IMR-90 (cell line): ENCODE data around the gene LUZP1. TPM values are rescaled to one million over a fixed set of nuclear protein-coding genes. Genes with fewer than 3 reads are reported as not detected.

Experiments
- ATAC-seq: fragments of 200-7000 bp; cut with Tn5 transposase; 2 replicates; pipeline ENCODE4 v1.9.1; 2020; ENCODE audit warnings: low read depth, mild to moderate bottlenecking, moderate library complexity
- BruUV-seq: library from RNA; stranded (reverse); fragments of 400-500 nt; replicated peaks from 2 replicates; lab custom pipeline; 2021; lab: Mats Ljungman, UMichigan
- CTCF ChIA-PET: fragments of 300-600 bp; formaldehyde crosslinking; extraction: SDS; loops from one replicate; lab custom pipeline; 2021; ENCODE audit warnings: antibody characterized with exemption; lab: Yijun Ruan, JAX
- POLR2A ChIA-PET: fragments of 300-600 bp; sonication (Branson Sonifier 250); formaldehyde crosslinking; loops from one replicate; lab custom pipeline; 2022; ENCODE audit warnings: antibody characterized with exemption; ENCODE audit not compliant: unreplicated experiment; lab: Charles Lee
- DNase-seq: peaks from one replicate; pipeline ENCODE4 v3.0.0; 2013
- H2AFZ ChIP-seq: replicated peaks from 2 replicates; pipeline ENCODE3; 2013; ENCODE audit warnings: low read length, mild to moderate bottlenecking; ENCODE audit not compliant: poor library complexity
- H2AK5ac ChIP-seq: 2 replicates; pipeline ENCODE4 v1.6.1; 2013; ENCODE audit warnings: low read depth, low read length, inconsistent platforms
- H2AK9ac ChIP-seq: replicated peaks from 2 replicates; pipeline ENCODE3; 2013; ENCODE audit warnings: mild to moderate bottlenecking, low read depth, low read length, moderate library complexity; ENCODE audit not compliant: poor library complexity
- H2BK120ac ChIP-seq: 2 replicates; pipeline ENCODE4 v1.6.1; 2013; ENCODE audit warnings: low read depth, low read length, inconsistent platforms
- H2BK15ac ChIP-seq: 3 replicates; pipeline ENCODE4 v1.6.1; 2013; ENCODE audit warnings: low read depth, low read length, inconsistent platforms
- H2BK20ac ChIP-seq: 2 replicates; pipeline ENCODE4 v1.6.1; 2013; ENCODE audit warnings: low read depth, mild to moderate bottlenecking, inconsistent platforms, low read length, moderate library complexity
- H2BK5ac ChIP-seq: 2 replicates; pipeline ENCODE4 v1.6.1; 2013; ENCODE audit warnings: mild to moderate bottlenecking, low read depth, low read length, inconsistent platforms; ENCODE audit not compliant: poor library complexity, severe bottlenecking
- H3K14ac ChIP-seq: replicated peaks from 2 replicates; pipeline ENCODE4 v1.6.1; 2013; ENCODE audit warnings: low read depth, low read length, inconsistent platforms
- H3K18ac ChIP-seq: 2 replicates; pipeline ENCODE4 v1.6.1; 2013; ENCODE audit warnings: low read depth, low read length, control low read depth
- H3K23ac ChIP-seq: 2 replicates; pipeline ENCODE4 v1.6.1; 2013; ENCODE audit warnings: low read depth, low read length, inconsistent platforms
- H3K27ac ChIP-seq: 2 replicates; pipeline ENCODE4 v1.5.1; 2013; ENCODE audit warnings: mild to moderate bottlenecking, control low read depth, low read length; ENCODE audit not compliant: insufficient read depth
- H3K27me3 ChIP-seq: 2 replicates; pipeline ENCODE4 v1.6.1; 2013; ENCODE audit warnings: low read length; ENCODE audit not compliant: control insufficient read depth, insufficient read depth
- H3K36me3 ChIP-seq: 2 replicates; pipeline ENCODE4 v1.6.1; 2013; ENCODE audit warnings: low read length, mixed read lengths; ENCODE audit not compliant: control insufficient read depth, insufficient read depth
- H3K4ac ChIP-seq: 2 replicates; pipeline ENCODE4 v1.6.1; 2013; ENCODE audit warnings: low read depth, low read length, inconsistent platforms
- H3K4me1 ChIP-seq: 2 replicates; pipeline ENCODE4 v1.6.1; 2013; ENCODE audit warnings: low read length, mixed read lengths; ENCODE audit not compliant: control insufficient read depth, insufficient read depth
- H3K4me2 ChIP-seq: 2 replicates; pipeline ENCODE4 v1.6.1; 2013; ENCODE audit warnings: low read depth, mild to moderate bottlenecking, control low read depth, low read length, moderate library complexity
- H3K4me3 ChIP-seq: 2 replicates; pipeline ENCODE4 v1.5.1; 2013; ENCODE audit warnings: low read depth, mild to moderate bottlenecking, control low read depth, low read length, moderate library complexity; ENCODE audit not compliant: insufficient read depth
- H3K56ac ChIP-seq: 2 replicates; pipeline ENCODE4 v1.6.1; 2013; ENCODE audit warnings: low read length, inconsistent platforms; ENCODE audit not compliant: insufficient read depth; ENCODE audit errors: extremely low read depth
- H3K79me1 ChIP-seq, 2 experiments: 2 replicates each; pipeline ENCODE4 v1.6.1; 2013; ENCODE audit warnings: low read length in 2 of 2, inconsistent platforms in 1 of 2, low read depth in 1 of 2
- H3K9ac ChIP-seq: 2 replicates; pipeline ENCODE4 v1.6.1; 2013; ENCODE audit warnings: low read depth, low read length, control low read depth
- H3K9me1 ChIP-seq: 2 replicates; pipeline ENCODE4 v1.6.1; 2013; ENCODE audit warnings: low read length, inconsistent platforms; ENCODE audit not compliant: insufficient read depth
- H3K9me3 ChIP-seq: 2 replicates; pipeline ENCODE4 v1.6.1; 2013; ENCODE audit warnings: low read length; ENCODE audit not compliant: control insufficient read depth, insufficient read depth
- H4K20me1 ChIP-seq: 2 replicates; pipeline ENCODE4 v1.6.1; 2013; ENCODE audit warnings: low read length, inconsistent platforms; ENCODE audit not compliant: insufficient read depth
- H4K5ac ChIP-seq: 2 replicates; pipeline ENCODE4 v1.6.1; 2013; ENCODE audit warnings: mild to moderate bottlenecking, low read depth, low read length, control low read depth
- H4K8ac ChIP-seq, 2 experiments: 2 replicates each; pipeline ENCODE4 v1.6.1; 2013; ENCODE audit warnings: low read depth in 2 of 2, low read length in 2 of 2, control low read depth in 1 of 2, inconsistent platforms in 1 of 2
- H4K91ac ChIP-seq: 2 replicates; pipeline ENCODE4 v1.6.1; 2013; ENCODE audit warnings: low read depth, low read length, inconsistent platforms; ENCODE audit not compliant: insufficient read depth
- CEBPB ChIP-seq: IDR thresholded peaks from 2 replicates; pipeline ENCODE4 v1.6.1; 2012; ENCODE audit warnings: low read depth, low read length, improper control_type of control experiment
- FOS ChIP-seq: fragments of 150-350 bp; IDR thresholded peaks from 2 replicates; pipeline ENCODE4 v1.6.1; 2016; ENCODE audit warnings: low read depth, low read length
- MAZ ChIP-seq: IDR thresholded peaks from 2 replicates; pipeline ENCODE4 v1.6.1; 2012; ENCODE audit warnings: low read depth, mild to moderate bottlenecking, low read length, improper control_type of control experiment, moderate library complexity, borderline replicate concordance
- WGBS, 2 experiments: methylation state at CpG; one replicate each; pipeline versions ENCODE4 v1.1.5 to v1.1.7; 2013; ENCODE audit warnings: missing lambda C conversion rate in 2 of 2; ENCODE audit not compliant: insufficient read length in 1 of 2; ENCODE audit errors: extremely low coverage in 2 of 2; 5-methylcytosine and 5-hydroxymethylcytosine counted together
- dilution Hi-C: fragments of 300-500 bp; cut with HindIII; formaldehyde crosslinking; loops from one replicate; pipeline ENCODE4 v1.14.3; 2018; ENCODE audit warnings: low sequenced_read_pairs; ENCODE audit not compliant: unreplicated experiment
- in situ Hi-C: fragments of 300-500 bp; cut with MboI; formaldehyde crosslinking; loops from 3 replicates; pipeline ENCODE4 v1.14.3; 2019; ENCODE audit warnings: low sequenced_read_pairs, inconsistent platforms, mixed read lengths
- intact Hi-C: fragments of 100-400 bp; cut with micrococcal nuclease; formaldehyde crosslinking; loops from 2 replicates; pipeline ENCODE4 v1.10.0; 2022
- polyA plus RNA-seq, 3 experiments: library from polyadenylated mRNA; depleted of rRNA; stranded (reverse); fragments of >200 nt; gene quantifications; 2 replicates each; pipeline ENCODE4 v1.2.3, GENCODE V29; 2012; ENCODE audit warnings: low replicate concordance in 1 of 3
- total RNA-seq: library from RNA; depleted of rRNA; stranded (reverse); fragments of >200 nt; gene quantifications from 2 replicates; pipeline ENCODE4 v1.2.3, GENCODE V29; 2012

Gene LUZP1
- total and polyA plus RNA-seq, 2 of the 4 experiments (the other 2 are of a cell fraction), result 13.1 to 31.7 TPM

DNA sequence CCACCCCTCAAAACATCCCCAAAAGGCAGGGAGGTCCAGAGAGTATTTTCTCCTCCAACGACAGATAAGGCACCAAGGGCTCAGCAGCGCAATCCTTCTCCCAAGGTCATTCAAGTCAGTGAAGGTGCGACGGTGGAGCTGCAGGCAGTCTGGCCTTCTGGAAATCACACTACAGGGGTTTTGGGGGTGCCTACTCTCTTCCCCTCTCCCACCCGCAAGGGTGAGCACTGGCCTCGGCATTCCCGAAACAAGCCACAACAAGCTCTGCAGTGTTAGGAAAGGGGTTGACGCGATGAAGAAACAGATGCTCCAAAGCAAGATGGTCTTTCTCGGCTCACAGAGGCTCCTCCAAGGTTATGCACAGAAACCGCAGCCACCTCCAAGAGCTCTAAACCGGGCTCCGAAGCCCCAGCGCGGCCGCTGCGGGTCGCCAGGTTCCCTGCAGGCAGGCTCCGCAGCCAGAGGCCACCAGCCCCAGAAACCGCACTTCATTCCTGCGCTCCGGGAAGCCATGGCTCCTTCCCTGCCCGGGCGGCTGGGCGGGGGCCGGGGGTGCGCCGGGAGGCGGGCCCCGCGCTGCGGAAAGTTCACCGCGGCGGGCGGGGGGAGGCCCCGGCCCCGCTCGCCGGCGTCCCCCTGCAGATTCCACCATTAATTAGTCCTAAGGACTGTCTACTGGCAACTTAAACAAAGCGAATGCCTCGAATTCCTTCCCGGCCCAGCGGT is 1.1 kb downstream of the LUZP1 start:
- ATAC-seq (peak; percentile 60), DNase-seq (peak; percentile 64)
- POLR2A ChIA-PET, result no interaction called here
- peaks cover 57% of the 10 kb centered on the region for H4K20me1 ChIP-seq
- dilution Hi-C loops (no loop called here), intact Hi-C loops (loop anchor here (1.0 to 2.0 kb wide), 2 partner anchors 37 to 66 kb away; no protein-coding TSS in a partner anchor), in situ Hi-C loops (no loop called here)
- peak overlapping the region; percentile 34 for H2BK5ac ChIP-seq
- peak overlapping the region; percentile 63 for H3K27ac ChIP-seq
- peak overlapping the region; percentile 19 for H3K4ac ChIP-seq
- CTCF ChIA-PET, result interaction anchor here (0.7 kb wide), 1 partner anchor 68 kb away, joined by 3 read pairs; no protein-coding TSS in a partner anchor
- no TSS peak for BruUV-seq
- H3K9me1 ChIP-seq, result peaks cover 17% of the 10 kb centered on the region
- peak overlapping the region; percentile 79 for H3K4me2 ChIP-seq
- no peaks in the 10 kb centered on the region for H3K9me3 ChIP-seq
- H4K5ac ChIP-seq, result no peak overlapping the region
- no peaks in the 10 kb centered on the region for H3K27me3 ChIP-seq
- peak overlapping the region in 1 of 2 experiments; percentile 14; a peak in 1 of 4 replicates for H4K8ac ChIP-seq
- peak overlapping the region; percentile 66; the same call in 1 of the 2 replicates for H2AK5ac ChIP-seq
- TF ChIP-seq MAZ (peak; percentile 65; the same call in 1 of the 2 replicates), CEBPB (peak; percentile 59), FOS (no peak)
- peak overlapping the region; percentile 36 for H3K9ac ChIP-seq
- peak overlapping the region; percentile 38 for H2AK9ac ChIP-seq
- peak overlapping the region; percentile 25; the same call in 1 of the 2 replicates for H3K56ac ChIP-seq
- no peaks in the 10 kb centered on the region for H3K36me3 ChIP-seq
- peak overlapping the region; percentile 93 for H3K4me3 ChIP-seq
- 0 out of 2 replicates have a peak overlapping the region, but pooled peaks have one; percentile 0 for H4K91ac ChIP-seq
- H3K18ac ChIP-seq, result peak overlapping the region; percentile 17
- peak overlapping the region; percentile 80 for H3K14ac ChIP-seq
- WGBS, 2 experiments, result 3% methylated on average over 18 of the region's 45 CpGs; no CpG with 5 or more reads in 1 of the 2 experiments
- peaks cover 2 to 41% of the 10 kb centered on the region in 2 experiments; a peak in 2 of 4 replicates for H3K79me1 ChIP-seq
- H2BK20ac ChIP-seq, result peak overlapping the region; percentile 20; the same call in 1 of the 2 replicates
- peak overlapping the region; percentile 28 for H3K23ac ChIP-seq
- no peak overlapping the region for H2BK15ac ChIP-seq
- H2BK120ac ChIP-seq, result peak overlapping the region; percentile 7; the same call in 1 of the 2 replicates
- H3K4me1 ChIP-seq, result peaks cover 8% of the 10 kb centered on the region
- H2AFZ ChIP-seq, result peak overlapping the region; percentile 48
